Prostate gland (tissue), 2 donors: ENCODE measurements around the gene FCRL3.

Experiments
- POLR2A ChIP-seq: fragments of 450-650 bp; IDR thresholded peaks from one replicate; pipeline ENCODE4 v1.6.1; 2016; ENCODE audit warnings: antibody characterized with exemption, mild to moderate bottlenecking
- TF ChIP-seq, protein P1 (sequence below), 4 experiments: fragments of 200-600 bp in 2 of 4; fragments of 450-650 bp in 2 of 4; sonication (generic) in 2 of 4; IDR thresholded peaks; 1 replicate in 3 of 4; 2 replicates in 1 of 4; pipeline ENCODE4 v1.5.1; 2016 to 2019; ENCODE audit warnings: antibody characterized with exemption in 4 of 4, mild to moderate bottlenecking in 2 of 4, moderate library complexity in 2 of 4

DNA sequence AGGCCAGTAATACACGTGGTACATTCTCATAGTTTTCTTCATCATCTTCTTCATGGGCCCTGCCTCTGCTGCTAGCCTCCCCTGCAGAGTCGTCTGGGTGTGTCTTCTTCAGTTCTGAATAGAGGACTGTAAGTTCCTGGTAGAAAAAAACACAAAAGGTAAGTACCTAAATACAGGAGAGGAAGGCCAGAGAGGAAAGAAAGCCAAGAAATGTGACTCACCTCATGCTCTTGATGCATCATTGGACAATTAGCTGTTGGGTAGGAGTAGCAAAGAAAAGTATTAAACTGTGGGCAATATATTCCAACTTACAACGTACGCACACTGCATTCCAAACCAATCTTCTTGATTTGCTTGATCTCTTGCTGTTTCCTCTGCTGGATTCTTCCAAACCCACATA, 21.8 kb downstream of the FCRL3 start:
- no peak for TF ChIP-seq POLR2A
- TF ChIP-seq, protein P1, sequence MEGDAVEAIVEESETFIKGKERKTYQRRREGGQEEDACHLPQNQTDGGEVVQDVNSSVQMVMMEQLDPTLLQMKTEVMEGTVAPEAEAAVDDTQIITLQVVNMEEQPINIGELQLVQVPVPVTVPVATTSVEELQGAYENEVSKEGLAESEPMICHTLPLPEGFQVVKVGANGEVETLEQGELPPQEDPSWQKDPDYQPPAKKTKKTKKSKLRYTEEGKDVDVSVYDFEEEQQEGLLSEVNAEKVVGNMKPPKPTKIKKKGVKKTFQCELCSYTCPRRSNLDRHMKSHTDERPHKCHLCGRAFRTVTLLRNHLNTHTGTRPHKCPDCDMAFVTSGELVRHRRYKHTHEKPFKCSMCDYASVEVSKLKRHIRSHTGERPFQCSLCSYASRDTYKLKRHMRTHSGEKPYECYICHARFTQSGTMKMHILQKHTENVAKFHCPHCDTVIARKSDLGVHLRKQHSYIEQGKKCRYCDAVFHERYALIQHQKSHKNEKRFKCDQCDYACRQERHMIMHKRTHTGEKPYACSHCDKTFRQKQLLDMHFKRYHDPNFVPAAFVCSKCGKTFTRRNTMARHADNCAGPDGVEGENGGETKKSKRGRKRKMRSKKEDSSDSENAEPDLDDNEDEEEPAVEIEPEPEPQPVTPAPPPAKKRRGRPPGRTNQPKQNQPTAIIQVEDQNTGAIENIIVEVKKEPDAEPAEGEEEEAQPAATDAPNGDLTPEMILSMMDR (IDR thresholded peaks at IDR 0.05), result no peak
